Activated CD4-positive, alpha-beta T cell treated with anti-CD3 and anti-CD28 coated beads, Interleukin-2, amount 10 ng/mL, durations not matched to agents 7 days and 5 days (primary cell): ENCODE data around the gene RASSF7. TPM values are rescaled to one million over a fixed set of nuclear protein-coding genes. Genes with fewer than 3 reads are reported as not detected.

Experiments used
- CTCF ChIA-PET: fragments of 350-600 bp; sonication (Branson Sonifier 250); formaldehyde crosslinking; loops from one replicate; lab custom pipeline; 2021; ENCODE audit warnings: antibody characterized with exemption; lab: Charles Lee
- POLR2A ChIA-PET: fragments of 350-600 bp; sonication (Branson Sonifier 250); formaldehyde crosslinking; loops from one replicate; lab custom pipeline; 2021; ENCODE audit warnings: antibody characterized with exemption; lab: Charles Lee
- DNase-seq: peaks from one replicate; pipeline ENCODE4 v3.0.0-alpha.2; 2020
- H3K27ac Mint-ChIP-seq: one replicate; pipeline ENCODE4 v1.8.0; 2021; ENCODE audit warnings: mild to moderate bottlenecking, moderate library complexity, mixed read lengths
- H3K27me3 Mint-ChIP-seq: one replicate; pipeline ENCODE4 v1.8.0; 2021; ENCODE audit warnings: mixed read lengths
- H3K36me3 Mint-ChIP-seq: one replicate; pipeline ENCODE4 v1.8.0; 2021; ENCODE audit warnings: low read depth, mixed read lengths
- H3K4me1 Mint-ChIP-seq: one replicate; pipeline ENCODE4 v1.8.0; 2021; ENCODE audit warnings: mixed read lengths
- H3K4me3 Mint-ChIP-seq: one replicate; pipeline ENCODE4 v1.8.0; 2021; ENCODE audit warnings: mild to moderate bottlenecking, moderate library complexity, mixed read lengths
- H3K9me3 Mint-ChIP-seq: one replicate; pipeline ENCODE4 v1.8.0; 2021; ENCODE audit warnings: mixed read lengths
- total RNA-seq, 2 experiments: library from RNA; stranded (reverse); gene quantifications; one replicate each; pipeline ENCODE4 v1.2.3, GENCODE V29; 2021

Gene RASSF7
- total RNA-seq, 2 experiments from 2014 or later = 30.7 to 38.1 TPM

DNA sequence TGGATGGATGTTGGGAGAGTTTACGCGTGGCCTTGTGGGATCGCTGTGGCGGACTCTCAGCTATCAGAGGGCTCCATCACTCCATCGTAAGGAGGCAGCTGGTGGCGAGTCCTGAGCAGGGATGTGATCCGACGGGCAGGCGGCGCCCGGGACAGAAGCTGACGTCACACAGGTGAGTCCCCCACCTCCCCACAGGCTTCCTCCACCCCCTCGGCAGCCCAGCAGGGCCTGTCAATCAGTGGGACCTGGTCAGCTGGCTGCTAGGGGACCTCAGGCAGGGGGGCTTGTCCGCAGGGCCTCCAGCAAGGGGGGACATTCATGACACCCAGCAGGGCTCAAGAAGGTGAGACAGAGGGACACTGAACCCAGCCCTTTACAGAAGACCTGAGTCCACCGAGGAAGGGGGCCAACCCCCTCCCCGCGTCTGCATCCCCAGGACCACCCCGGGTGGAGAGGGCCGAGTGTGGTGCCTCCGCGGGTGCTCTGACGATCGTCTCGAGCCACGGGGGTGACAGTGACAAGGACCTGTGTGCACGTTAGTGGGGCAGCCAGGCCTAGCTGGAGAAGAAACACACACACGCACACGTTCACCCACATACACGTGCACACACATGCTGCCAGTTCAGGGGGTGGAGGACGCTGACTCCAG, 32.5 kb upstream of the RASSF7 start:
- CTCF ChIA-PET = interaction anchor here (1.0 to 1.1 kb wide), 2 partner anchors 9 to 11 kb away, joined by 3 to 4 read pairs; no protein-coding TSS in a partner anchor
- no peaks in the 10 kb centered on the region for H3K9me3 Mint-ChIP-seq

DNA sequence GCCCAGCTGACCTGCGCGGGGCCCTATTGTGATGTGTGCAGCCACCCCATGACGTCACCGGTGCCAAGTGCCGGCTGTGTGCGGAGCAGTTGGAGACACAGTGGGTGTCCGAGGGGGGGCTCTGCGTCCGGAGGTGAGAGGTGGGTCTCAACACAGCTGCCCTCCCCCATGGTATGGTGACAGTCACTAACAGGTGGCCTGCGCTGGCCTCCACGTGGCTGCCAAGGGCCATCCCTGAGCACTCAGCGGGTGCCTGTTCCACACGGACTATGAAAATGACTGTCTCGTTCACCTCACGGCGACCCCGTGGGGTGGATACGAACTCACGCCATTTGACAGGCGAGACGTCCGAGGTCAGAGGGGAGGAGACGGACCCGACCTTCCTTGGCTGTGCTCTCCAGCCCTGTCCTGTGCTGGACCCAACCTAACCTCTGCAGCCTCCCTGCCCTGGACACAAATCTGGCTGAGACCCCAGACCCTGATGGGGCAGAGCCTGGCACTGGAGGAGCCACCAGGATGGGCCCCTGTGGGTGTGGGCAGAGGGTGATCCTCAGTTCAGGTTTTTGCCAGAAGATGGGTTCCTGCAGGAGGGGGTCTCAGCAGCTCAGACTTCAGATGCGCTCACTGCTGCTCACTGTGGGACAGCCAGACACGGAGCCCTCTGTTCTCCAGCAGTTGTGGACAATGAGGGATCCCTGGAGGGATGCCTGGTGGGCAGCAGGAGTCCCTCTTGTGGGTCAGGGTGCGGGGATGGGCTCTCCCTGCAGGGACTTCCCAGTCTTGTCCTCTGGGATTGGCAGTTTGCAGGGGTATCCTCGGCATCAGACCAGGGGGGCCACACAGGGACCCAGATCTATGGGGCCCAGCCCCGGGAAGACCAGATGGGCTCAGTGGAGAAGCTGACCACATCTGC, 31.7 kb upstream of the RASSF7 start:
- no peak for DNase-seq
- H3K27me3 Mint-ChIP-seq = no peaks in the 10 kb centered on the region
- peaks cover 4% of the 10 kb centered on the region for H3K4me1 Mint-ChIP-seq
- CTCF ChIA-PET = interaction anchor here (1.1 kb wide), 1 partner anchor 10 kb away, joined by 4 read pairs; no protein-coding TSS in a partner anchor
- no peaks in the 10 kb centered on the region for H3K9me3 Mint-ChIP-seq
- POLR2A ChIA-PET = interaction anchor here (0.5 to 0.6 kb wide), 2 partner anchors 9 to 20 kb away, joined by 3 to 4 read pairs; no protein-coding TSS in a partner anchor
- no peak overlapping the region for H3K4me3 Mint-ChIP-seq
- H3K27ac Mint-ChIP-seq = no peak overlapping the region
- peaks cover 10% of the 10 kb centered on the region for H3K36me3 Mint-ChIP-seq

More for the DNA sequence above, 32.5 kb upstream of the RASSF7 start:
- no peaks in the 10 kb centered on the region for H3K4me1 Mint-ChIP-seq
- POLR2A ChIA-PET = no interaction called here
- DNase-seq = no peak
- no peak overlapping the region for H3K4me3 Mint-ChIP-seq
- H3K27ac Mint-ChIP-seq = no peak overlapping the region
- H3K27me3 Mint-ChIP-seq = no peaks in the 10 kb centered on the region
- H3K36me3 Mint-ChIP-seq = peaks cover 10% of the 10 kb centered on the region

DNA sequence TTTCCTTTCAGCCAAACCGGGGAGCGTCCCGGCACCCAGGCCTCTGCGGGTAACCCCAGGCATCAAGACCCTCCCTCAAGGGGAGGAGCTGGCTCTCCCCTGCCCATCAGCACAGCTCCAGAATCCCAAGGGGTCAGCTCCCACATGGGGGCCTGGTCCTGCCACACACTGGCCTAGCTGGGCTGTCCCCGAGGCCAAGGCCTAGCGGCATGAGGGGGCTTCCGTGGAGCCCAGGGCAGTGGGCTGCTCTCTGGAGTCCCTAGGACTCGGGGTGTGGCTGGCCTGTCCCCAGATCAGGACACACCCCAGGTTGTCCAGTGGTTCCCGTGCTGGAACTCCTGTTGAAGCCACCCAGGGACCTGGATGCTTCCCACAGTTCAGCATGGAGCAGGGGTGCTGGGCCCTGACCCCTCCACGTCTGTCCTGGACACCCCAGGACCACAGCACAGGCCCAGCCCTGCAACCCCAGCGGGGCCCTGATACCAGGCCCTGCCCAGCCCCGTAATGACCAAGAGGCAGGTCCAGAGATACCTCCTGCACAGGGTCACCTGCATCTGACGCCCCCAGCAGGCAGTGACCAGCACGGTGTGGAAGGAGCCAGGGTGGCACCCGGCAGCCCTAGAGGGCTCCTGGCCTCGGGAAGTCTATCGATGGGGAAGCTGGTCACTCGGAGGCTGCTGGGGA, 30.9 kb upstream of the RASSF7 start:
- Mint-ChIP-seq H3K4me1 (peaks cover 4% of the 10 kb centered on the region), H3K27ac (no peak overlapping the region), H3K36me3 (peaks cover 10% of the 10 kb centered on the region), H3K4me3 (no peak overlapping the region), H3K9me3 (no peaks in the 10 kb centered on the region), H3K27me3 (no peaks in the 10 kb centered on the region)
- POLR2A ChIA-PET = interaction anchor here (0.5 to 0.6 kb wide), 2 partner anchors 10 to 21 kb away, joined by 3 to 4 read pairs; no protein-coding TSS in a partner anchor
- DNase-seq = no peak
- CTCF ChIA-PET = no interaction called here

DNA sequence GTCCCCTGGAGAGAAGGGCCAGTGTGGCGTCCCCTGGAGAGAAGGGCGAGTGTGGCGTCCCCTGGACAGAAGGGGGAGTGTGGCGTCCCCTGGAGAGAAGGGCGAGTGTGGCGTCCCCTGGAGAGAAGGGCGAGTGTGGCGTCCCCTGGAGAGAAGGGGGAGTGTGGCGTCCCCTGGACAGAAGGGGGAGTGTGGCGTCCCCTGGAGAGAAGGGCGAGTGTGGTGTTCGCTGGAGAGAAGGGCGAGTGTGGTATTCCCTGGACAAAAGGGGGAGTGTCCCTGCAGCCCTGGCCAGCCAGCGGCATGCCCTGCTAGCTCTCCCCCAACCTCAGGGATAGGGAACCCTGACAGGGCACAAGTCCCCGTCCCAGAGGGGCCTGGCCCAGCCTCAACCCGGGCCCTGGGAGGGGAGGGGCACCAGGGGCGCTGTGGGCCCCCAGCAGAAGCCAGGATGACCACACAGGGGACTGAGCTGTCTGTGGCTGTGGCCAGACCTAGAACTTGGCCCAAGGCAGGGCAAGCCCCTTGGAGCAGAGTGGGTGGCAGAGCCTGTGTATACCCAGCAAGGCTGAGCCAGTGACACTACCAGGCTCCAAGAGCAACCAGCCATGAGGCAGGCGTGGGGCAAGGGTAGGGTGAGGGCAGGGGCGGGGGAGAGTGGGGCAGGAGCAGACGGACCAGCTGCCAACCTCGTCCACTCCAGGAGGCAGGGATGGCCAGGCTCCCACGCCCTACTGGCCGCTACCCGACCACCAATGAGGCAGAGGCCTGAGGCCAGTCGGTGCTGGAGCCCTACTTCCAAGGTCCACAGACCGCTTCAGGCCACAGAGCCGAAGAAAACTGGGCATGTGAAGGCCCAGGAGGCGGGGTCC, 29.6 kb upstream of the RASSF7 start:
- H3K9me3 Mint-ChIP-seq = no peaks in the 10 kb centered on the region
- no peak overlapping the region for H3K4me3 Mint-ChIP-seq
- no peaks in the 10 kb centered on the region for H3K27me3 Mint-ChIP-seq
- CTCF ChIA-PET = interaction anchor here (0.6 to 5.2 kb wide), 3 partner anchors 13 to 122 kb away, joined by 3 to 36 read pairs (median 6); no protein-coding TSS in a partner anchor
- POLR2A ChIA-PET = no interaction called here
- no peak overlapping the region for H3K27ac Mint-ChIP-seq
- peaks cover 10% of the 10 kb centered on the region for H3K36me3 Mint-ChIP-seq
- DNase-seq = no peak
- H3K4me1 Mint-ChIP-seq = peaks cover 5% of the 10 kb centered on the region

DNA sequence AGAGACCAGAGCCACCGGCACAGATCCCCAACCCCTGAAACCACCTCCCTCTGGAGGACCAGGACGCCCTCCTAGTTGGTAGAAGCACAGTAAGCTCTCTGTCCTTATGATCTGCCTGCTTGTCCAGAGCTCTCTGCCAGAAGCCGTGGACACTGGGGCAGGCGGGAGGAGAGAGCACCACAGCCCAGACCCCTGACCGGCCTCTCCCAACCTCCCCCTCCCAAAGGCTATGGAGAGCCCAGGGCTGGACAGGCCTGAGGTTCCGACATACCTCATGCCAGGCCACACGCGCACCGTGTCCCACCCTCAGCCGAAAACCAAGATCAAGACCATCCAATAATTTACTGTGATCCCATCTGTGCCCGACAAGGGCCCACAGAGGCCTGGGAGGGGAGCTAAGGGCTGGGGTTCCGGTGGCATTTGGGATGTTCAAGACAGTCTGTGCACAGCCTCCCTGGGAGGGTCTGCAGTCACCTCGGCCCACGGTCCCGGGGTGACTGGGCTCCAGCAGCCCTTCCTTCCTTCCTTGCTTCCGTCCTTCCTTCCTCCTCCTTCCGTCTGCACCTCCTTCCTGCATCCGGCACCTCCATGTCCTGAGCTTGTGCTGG, 28.7 kb upstream of the RASSF7 start:
- POLR2A ChIA-PET = no interaction called here
- no peak overlapping the region for H3K27ac Mint-ChIP-seq
- DNase-seq = no peak

DNA sequence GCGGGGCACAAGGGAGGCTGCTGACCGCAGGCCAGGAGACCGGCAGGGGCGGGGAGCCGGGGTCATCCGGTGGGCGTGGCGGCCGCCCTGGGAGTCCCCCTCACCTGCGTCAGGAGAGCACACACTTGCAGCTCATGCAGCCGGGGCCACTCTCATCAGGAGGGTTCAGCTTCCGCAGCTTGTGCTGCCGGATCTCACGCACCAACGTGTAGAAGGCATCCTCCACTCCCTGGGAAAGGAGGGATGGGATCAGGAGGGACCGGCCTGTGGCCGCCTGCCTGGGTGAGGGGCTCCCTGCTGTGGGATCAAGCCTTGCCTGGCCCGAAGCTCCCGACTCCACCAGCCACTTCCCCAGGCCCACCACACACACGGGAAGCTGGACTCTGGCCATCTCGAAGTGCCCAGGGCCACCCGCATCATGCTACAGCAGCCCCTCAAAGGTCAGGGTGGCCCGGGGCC, 28.2 kb upstream of the RASSF7 start:
- Mint-ChIP-seq H3K27ac (no peak overlapping the region), H3K4me1 (peaks cover 11% of the 10 kb centered on the region), H3K36me3 (peaks cover 10% of the 10 kb centered on the region), H3K9me3 (no peaks in the 10 kb centered on the region), H3K27me3 (no peaks in the 10 kb centered on the region), H3K4me3 (no peak overlapping the region)
- POLR2A ChIA-PET = no interaction called here
- CTCF ChIA-PET = interaction anchor here (0.6 to 5.2 kb wide), 4 partner anchors 14 to 357 kb away, joined by 3 to 36 read pairs (median 3); no protein-coding TSS in a partner anchor
- DNase-seq = no peak

More for the DNA sequence above, 28.7 kb upstream of the RASSF7 start:
- CTCF ChIA-PET = interaction anchor here (0.6 to 5.2 kb wide), 4 partner anchors 13 to 358 kb away, joined by 3 to 36 read pairs (median 4); no protein-coding TSS in a partner anchor
- H3K9me3 Mint-ChIP-seq = no peaks in the 10 kb centered on the region
- H3K4me1 Mint-ChIP-seq = peaks cover 9% of the 10 kb centered on the region
- H3K36me3 Mint-ChIP-seq = peaks cover 10% of the 10 kb centered on the region
- H3K4me3 Mint-ChIP-seq = no peak overlapping the region
- no peaks in the 10 kb centered on the region for H3K27me3 Mint-ChIP-seq

DNA sequence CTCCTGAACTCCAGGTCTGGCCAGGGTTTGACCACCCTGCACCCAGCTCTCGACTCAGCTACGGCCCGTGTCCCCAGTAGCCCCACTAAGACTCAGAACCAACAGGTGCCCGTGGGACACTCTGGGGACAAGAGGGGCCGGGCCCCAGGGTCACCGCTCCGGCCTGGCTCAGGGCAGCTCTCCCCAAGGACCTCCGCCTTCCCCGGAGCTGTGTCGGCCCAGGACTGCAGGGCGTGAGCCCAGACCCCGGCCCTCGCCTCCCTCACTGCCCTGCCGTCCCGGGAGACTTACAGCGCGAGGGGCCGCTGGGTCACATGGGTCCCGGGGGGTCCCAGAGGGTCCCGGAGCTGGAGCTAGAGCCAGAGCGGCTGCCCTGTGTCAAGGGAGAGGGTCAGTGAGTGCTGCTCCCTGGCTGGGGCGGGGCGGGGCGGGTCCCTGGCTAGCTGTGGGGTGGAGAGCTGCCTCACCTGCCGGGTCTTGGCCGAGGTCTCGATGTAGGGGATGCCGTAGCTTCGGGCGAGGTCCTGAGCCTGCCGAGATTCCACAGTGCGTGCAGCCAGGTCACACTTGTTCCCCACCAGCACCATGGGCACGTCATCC, 27.7 kb upstream of the RASSF7 start:
- Mint-ChIP-seq H3K9me3 (no peaks in the 10 kb centered on the region), H3K27ac (no peak overlapping the region), H3K36me3 (peaks cover 10% of the 10 kb centered on the region), H3K4me1 (peaks cover 16% of the 10 kb centered on the region), H3K4me3 (no peak overlapping the region), H3K27me3 (no peaks in the 10 kb centered on the region)
- ChIA-PET POLR2A (no interaction called here), CTCF (interaction anchor here (1.1 to 5.2 kb wide), 3 partner anchors 14 to 124 kb away, joined by 3 to 36 read pairs (median 3); no protein-coding TSS in a partner anchor)
- no peak for DNase-seq

DNA sequence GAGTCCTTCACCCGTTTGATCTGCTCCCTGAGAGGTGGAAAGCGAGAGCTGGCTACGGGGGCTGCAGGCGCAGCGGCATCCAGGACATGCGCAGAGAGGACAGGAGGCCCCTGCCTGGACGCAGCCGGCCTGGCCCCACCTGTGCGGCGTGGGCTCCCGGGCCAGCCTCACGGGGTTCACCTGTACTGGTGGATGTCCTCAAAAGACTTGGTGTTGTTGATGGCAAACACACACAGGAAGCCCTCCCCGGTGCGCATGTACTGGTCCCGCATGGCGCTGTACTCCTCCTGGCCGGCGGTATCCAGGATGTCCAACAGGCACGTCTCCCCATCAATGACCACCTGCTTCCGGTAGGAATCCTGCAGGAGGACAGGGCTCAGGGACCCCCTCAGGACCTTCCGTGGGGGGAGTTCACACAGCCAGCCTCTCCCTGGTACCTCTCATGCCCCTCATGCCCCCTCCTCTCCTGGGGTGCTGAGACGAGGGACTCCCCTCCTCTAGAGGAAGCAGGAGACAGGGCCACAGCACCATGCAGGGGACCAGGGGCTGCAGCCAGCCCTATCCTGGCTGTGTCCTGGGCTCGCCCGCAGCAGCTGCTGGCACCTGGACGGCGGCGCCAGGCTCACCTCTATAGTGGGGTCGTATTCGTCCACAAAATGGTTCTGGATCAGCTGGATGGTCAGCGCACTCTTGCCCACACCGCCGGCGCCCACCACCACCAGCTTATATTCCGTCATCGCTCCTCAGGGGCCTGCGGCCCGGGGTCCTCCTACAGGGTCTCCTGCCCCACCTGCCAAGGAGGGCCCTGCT, 27.0 kb upstream of the RASSF7 start:
- CTCF ChIA-PET = interaction anchor here (0.6 to 5.2 kb wide), 3 partner anchors 15 to 211 kb away, joined by 3 to 36 read pairs (median 3); no protein-coding TSS in a partner anchor
- Mint-ChIP-seq H3K36me3 (peaks cover 10% of the 10 kb centered on the region), H3K27ac (no peak overlapping the region), H3K4me1 (peaks cover 20% of the 10 kb centered on the region), H3K9me3 (no peaks in the 10 kb centered on the region), H3K4me3 (peak overlapping the region; percentile 77), H3K27me3 (no peaks in the 10 kb centered on the region)
- DNase-seq = no peak
- POLR2A ChIA-PET = no interaction called here

DNA sequence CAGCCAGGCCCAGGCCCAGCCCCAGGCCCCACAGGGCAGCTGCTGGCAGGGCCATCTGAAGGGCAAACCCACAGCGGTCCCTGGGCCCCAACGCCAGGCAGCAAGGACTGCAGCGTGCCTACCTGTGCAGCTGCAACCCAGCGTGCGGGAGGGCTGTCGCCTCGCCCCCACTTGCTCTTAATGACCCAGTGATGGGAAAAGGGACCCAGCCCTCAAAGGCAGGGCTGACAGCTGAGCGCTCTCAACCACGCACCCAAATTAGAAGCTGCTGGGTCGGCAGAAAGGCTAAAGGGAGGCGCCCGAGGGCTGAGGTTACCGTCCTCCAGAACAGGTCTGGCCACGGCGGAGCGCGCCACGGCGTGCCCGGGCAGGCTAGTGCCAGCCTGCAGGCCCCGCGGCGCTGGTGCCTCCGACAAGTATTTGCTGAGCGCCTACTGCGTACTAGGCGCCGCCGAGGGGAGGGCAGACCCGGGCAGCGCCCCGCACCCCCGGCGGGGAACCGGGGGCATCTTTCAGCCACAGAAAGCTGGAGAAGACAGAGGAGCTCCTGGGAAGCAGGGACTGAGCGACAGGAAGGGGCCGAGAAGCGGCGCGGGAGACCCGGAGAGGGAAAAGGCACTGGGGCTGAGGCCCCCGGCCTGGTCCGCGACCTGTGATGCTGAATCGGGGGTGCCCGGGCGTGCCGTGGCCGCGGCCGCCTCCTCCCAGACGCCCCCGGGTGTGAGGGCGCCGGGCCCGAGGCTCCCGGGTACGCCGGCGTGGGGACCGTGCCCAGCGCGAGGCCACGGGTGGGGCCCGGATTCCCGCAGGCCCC, 26.2 kb upstream of the RASSF7 start:
- Mint-ChIP-seq H3K4me1 (peaks cover 21% of the 10 kb centered on the region), H3K27ac (peak overlapping the region; percentile 71), H3K9me3 (no peaks in the 10 kb centered on the region), H3K36me3 (peaks cover 10% of the 10 kb centered on the region), H3K4me3 (peak overlapping the region; percentile 77), H3K27me3 (no peaks in the 10 kb centered on the region)
- ChIA-PET POLR2A (no interaction called here), CTCF (interaction anchor here (0.6 to 5.2 kb wide), 4 partner anchors 16 to 212 kb away, joined by 3 to 36 read pairs (median 4); no protein-coding TSS in a partner anchor)
- DNase-seq = no peak

DNA sequence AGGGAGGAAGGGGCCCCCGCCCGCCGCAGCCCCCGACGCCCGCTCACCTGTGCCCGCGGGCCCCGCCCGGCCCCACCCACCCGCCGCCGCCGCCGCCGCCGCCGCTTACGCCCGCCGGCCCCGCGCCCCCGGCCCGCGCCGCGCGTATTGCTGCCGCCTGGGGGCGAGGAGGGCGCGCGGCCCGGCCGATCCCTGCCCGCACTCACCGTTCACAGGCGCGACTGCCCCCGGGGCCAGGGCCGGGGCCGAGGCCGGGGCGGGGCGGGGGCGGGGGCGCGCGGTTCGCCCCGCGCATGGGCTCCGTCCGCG, 25.6 kb upstream of the RASSF7 start:
- Mint-ChIP-seq H3K9me3 (no peaks in the 10 kb centered on the region), H3K27ac (no peak overlapping the region), H3K4me1 (peaks cover 21% of the 10 kb centered on the region), H3K27me3 (no peaks in the 10 kb centered on the region), H3K4me3 (no peak overlapping the region), H3K36me3 (peaks cover 9% of the 10 kb centered on the region)
- DNase-seq = no peak
- ChIA-PET CTCF (interaction anchor here (1.0 to 5.2 kb wide), 3 partner anchors 17 to 31 kb away, joined by 3 to 36 read pairs (median 4); no protein-coding TSS in a partner anchor), POLR2A (no interaction called here)
